CD8-positive, alpha-beta memory T cell (primary cell): ENCODE data around the gene PCP4L1. TPM values are rescaled to one million over a fixed set of nuclear protein-coding genes. Genes with fewer than 3 reads are reported as not detected.

Experiments
- CTCF ChIA-PET: fragments of 350-600 bp; sonication (Branson Sonifier 250); formaldehyde crosslinking; loops from one replicate; lab custom pipeline; 2021; ENCODE audit warnings: antibody characterized with exemption; lab: Charles Lee
- POLR2A ChIA-PET: fragments of 350-600 bp; sonication (Branson Sonifier 250); formaldehyde crosslinking; loops from one replicate; lab custom pipeline; 2021; ENCODE audit warnings: antibody characterized with exemption; lab: Charles Lee
- DNase-seq, 5 donors: peaks; one replicate each; pipeline versions ENCODE4 v3.0.0 to v3.0.0-alpha.2; 2020 to 2022; ENCODE audit warnings: mixed read lengths in 1 of 5
- H3K27ac ChIP-seq: one replicate; pipeline ENCODE4 v1.7.0; 2013; ENCODE audit warnings: low read depth, mild to moderate bottlenecking, low read length, moderate library complexity
- H3K27me3 ChIP-seq: 2 replicates; pipeline ENCODE4 v1.7.0; 2013; ENCODE audit warnings: low read length, mild to moderate bottlenecking; ENCODE audit not compliant: insufficient read depth, poor library complexity, severe bottlenecking
- H3K36me3 ChIP-seq: 2 replicates; pipeline ENCODE4 v1.7.0; 2013; ENCODE audit warnings: mild to moderate bottlenecking, low read length, moderate library complexity; ENCODE audit not compliant: insufficient read depth
- H3K4me1 ChIP-seq: 2 replicates; pipeline ENCODE4 v1.7.0; 2013; ENCODE audit warnings: mild to moderate bottlenecking, low read length, moderate library complexity; ENCODE audit not compliant: insufficient read depth
- H3K4me3 ChIP-seq: 2 replicates; pipeline ENCODE4 v1.7.0; 2013; ENCODE audit warnings: mild to moderate bottlenecking, low read length
- H3K9me3 ChIP-seq: 2 replicates; pipeline ENCODE4 v1.7.0; 2013; ENCODE audit warnings: mild to moderate bottlenecking, low read length
- H3K27ac Mint-ChIP-seq, 8 donors: one replicate each; pipeline ENCODE4 v1.8.0; 2020 to 2021; ENCODE audit warnings: mixed read lengths in 8 of 8, mild to moderate bottlenecking in 6 of 8, inconsistent platforms in 3 of 8, moderate library complexity in 3 of 8
- H3K27me3 Mint-ChIP-seq, 2 donors: one replicate each; pipeline ENCODE4 v1.8.0; 2020 to 2021; ENCODE audit warnings: mixed read lengths in 2 of 2, mild to moderate bottlenecking in 1 of 2, moderate library complexity in 1 of 2
- H3K36me3 Mint-ChIP-seq, 3 donors: one replicate each; pipeline ENCODE4 v1.8.0; 2020 to 2021; ENCODE audit warnings: mixed read lengths in 3 of 3, inconsistent platforms in 1 of 3, mild to moderate bottlenecking in 1 of 3
- H3K4me1 Mint-ChIP-seq, 3 donors: one replicate each; pipeline ENCODE4 v1.8.0; 2020 to 2021; ENCODE audit warnings: mixed read lengths in 3 of 3, inconsistent platforms in 1 of 3, mild to moderate bottlenecking in 1 of 3
- H3K4me3 Mint-ChIP-seq, 7 donors: one replicate each; pipeline ENCODE4 v1.8.0; 2020 to 2021; ENCODE audit warnings: mixed read lengths in 7 of 7, mild to moderate bottlenecking in 6 of 7, moderate library complexity in 4 of 7, inconsistent platforms in 2 of 7
- H3K9me3 Mint-ChIP-seq, 5 donors: one replicate each; pipeline ENCODE4 v1.8.0; 2020 to 2022; ENCODE audit warnings: mixed read lengths in 5 of 5, mild to moderate bottlenecking in 3 of 5, moderate library complexity in 2 of 5, inconsistent platforms in 1 of 5
- polyA plus RNA-seq: library from polyadenylated mRNA; unstranded; fragments of 300-500 nt; fragmentation: Illumina TruSeq; gene quantifications from one replicate; pipeline ENCODE4 v1.2.3, GENCODE V29; 2021
- total RNA-seq, 2 experiments: library from RNA; stranded (reverse); gene quantifications; one replicate each; pipeline ENCODE4 v1.2.3, GENCODE V29; 2021

The PCP4L1 gene
- total and polyA plus RNA-seq, 3 experiments from 2014 or later = not detected

DNA sequence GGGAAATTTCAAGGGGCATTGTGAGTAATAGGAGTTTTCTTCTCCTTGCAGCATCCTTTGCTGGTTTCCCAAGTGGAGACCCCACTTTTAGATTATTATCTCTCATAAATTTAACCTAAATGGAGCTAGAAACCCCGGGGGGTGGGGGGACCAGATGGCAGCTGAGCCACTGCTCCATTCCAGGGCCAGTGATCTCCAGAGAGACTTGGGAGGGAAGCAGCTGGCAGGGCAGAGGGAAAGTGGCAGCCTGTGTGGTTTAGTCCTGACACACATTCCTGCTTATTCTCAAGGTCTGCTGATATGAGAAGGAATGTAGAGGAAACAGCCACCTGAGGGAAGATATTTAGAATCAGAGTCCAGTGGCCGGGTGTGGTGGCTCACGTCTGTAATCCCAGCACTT is 16.3 kb downstream of the PCP4L1 start:
- DNase-seq = no peak
- peaks cover 0 to 5% (median 0%) of the 10 kb centered on the region in 3 donors for H3K36me3 Mint-ChIP-seq
- H3K27me3 ChIP-seq = peaks cover 3% of the 10 kb centered on the region
- H3K27me3 Mint-ChIP-seq = peaks cover 6 to 27% of the 10 kb centered on the region in 2 donors
- H3K4me1 Mint-ChIP-seq = no peaks in the 10 kb centered on the region
- ChIA-PET POLR2A (no interaction called here), CTCF (no interaction called here)
- H3K4me1 ChIP-seq = no peaks in the 10 kb centered on the region
- no peak overlapping the region for H3K4me3 Mint-ChIP-seq
- no peaks in the 10 kb centered on the region for H3K36me3 ChIP-seq
- no peaks in the 10 kb centered on the region for H3K9me3 ChIP-seq
- H3K27ac Mint-ChIP-seq = no peak overlapping the region
- no peaks in the 10 kb centered on the region for H3K9me3 Mint-ChIP-seq
- H3K27ac ChIP-seq = no peak overlapping the region
- no peak overlapping the region for H3K4me3 ChIP-seq

DNA sequence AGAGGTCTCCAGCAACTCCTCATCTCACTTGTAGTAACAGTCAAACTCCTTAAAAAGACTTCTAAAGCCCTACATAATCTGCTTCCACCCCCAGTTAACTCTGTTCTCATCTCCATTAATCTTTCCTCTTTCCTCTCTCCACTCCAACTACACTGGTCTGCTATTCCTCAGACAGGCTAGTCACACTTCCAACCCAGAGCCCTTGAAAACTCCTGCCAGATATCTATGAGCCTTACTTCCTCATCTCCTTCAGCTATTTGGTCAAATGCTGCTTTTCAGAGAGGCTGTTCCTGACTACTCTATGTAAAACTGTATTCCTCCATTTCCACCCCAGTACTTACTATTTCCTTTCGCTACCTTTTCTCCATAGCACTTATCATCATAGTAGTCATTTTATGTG is 24.4 kb downstream of the PCP4L1 start:
- no peak overlapping the region for H3K27ac ChIP-seq
- H3K27me3 ChIP-seq = no peaks in the 10 kb centered on the region
- Mint-ChIP-seq H3K4me1 (no peaks in the 10 kb centered on the region), H3K27ac (no peak overlapping the region), H3K36me3 (peaks cover 0 to 13% (median 7%) of the 10 kb centered on the region in 3 donors), H3K9me3 (no peaks in the 10 kb centered on the region), H3K4me3 (no peak overlapping the region), H3K27me3 (peaks cover 3 to 5% of the 10 kb centered on the region in 2 donors)
- no peaks in the 10 kb centered on the region for H3K9me3 ChIP-seq
- no peak for DNase-seq
- H3K4me1 ChIP-seq = no peaks in the 10 kb centered on the region
- CTCF ChIA-PET = interaction anchor here (1.2 kb wide), 1 partner anchor 8 kb away, joined by 7 read pairs; no protein-coding TSS in a partner anchor
- no peak overlapping the region for H3K4me3 ChIP-seq
- no peaks in the 10 kb centered on the region for H3K36me3 ChIP-seq
- POLR2A ChIA-PET = no interaction called here

- peak overlapping the region in 1 of 8 donors; percentile 36 for H3K27ac Mint-ChIP-seq
- CTCF ChIA-PET = no interaction called here
Observed at GRCh38 chr1:161285113-161285512, 26.6 kb downstream of the PCP4L1 start.

DNA sequence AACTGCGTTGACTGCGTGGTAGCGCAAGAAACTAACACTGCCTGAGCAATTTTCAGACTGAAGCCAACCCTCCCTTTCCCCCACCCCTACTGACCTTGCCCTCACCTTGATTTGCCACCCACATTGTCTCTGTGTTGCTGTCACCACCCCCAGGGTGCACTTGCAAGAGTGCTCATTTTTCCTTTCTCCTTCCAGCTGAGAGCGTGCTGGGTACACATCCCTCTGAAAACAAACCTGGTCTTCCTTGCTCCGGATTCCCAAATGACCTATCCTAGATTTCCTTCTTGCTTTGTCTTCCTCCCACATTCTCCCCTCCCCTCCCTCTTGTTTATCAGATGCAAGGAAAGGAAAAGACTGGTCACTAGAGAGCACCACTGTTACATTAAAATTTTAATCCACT is 27.0 kb downstream of the PCP4L1 start:
- H3K27ac ChIP-seq = no peak overlapping the region
- no peaks in the 10 kb centered on the region for H3K9me3 ChIP-seq
- H3K4me1 ChIP-seq = no peaks in the 10 kb centered on the region
- H3K27me3 Mint-ChIP-seq = peaks cover 0 to 3% of the 10 kb centered on the region in 2 donors
- no peak overlapping the region for H3K4me3 ChIP-seq
- no peaks in the 10 kb centered on the region for H3K9me3 Mint-ChIP-seq
- no peaks in the 10 kb centered on the region for H3K36me3 ChIP-seq
- peak overlapping the region in 1 of 8 donors; percentile 38 for H3K27ac Mint-ChIP-seq
- no peak for DNase-seq
- POLR2A ChIA-PET = interaction anchor here (0.7 kb wide), 1 partner anchor 180 kb away, joined by 4 read pairs; no protein-coding TSS in a partner anchor
- H3K27me3 ChIP-seq = no peaks in the 10 kb centered on the region
- peaks cover 0 to 7% (median 3%) of the 10 kb centered on the region in 3 donors for H3K36me3 Mint-ChIP-seq
- H3K4me1 Mint-ChIP-seq = no peaks in the 10 kb centered on the region
- H3K4me3 Mint-ChIP-seq = no peak overlapping the region
- CTCF ChIA-PET = no interaction called here

More at GRCh38 chr1:161285113-161285512, 26.6 kb downstream of the PCP4L1 start:
- no peak for DNase-seq
- Mint-ChIP-seq H3K9me3 (no peaks in the 10 kb centered on the region), H3K4me1 (no peaks in the 10 kb centered on the region), H3K27me3 (peaks cover 0 to 3% of the 10 kb centered on the region in 2 donors), H3K36me3 (peaks cover 0 to 7% (median 7%) of the 10 kb centered on the region in 3 donors), H3K4me3 (no peak overlapping the region)
- H3K27ac ChIP-seq = no peak overlapping the region
- H3K27me3 ChIP-seq = no peaks in the 10 kb centered on the region
- POLR2A ChIA-PET = interaction anchor here (0.7 kb wide), 1 partner anchor 180 kb away, joined by 4 read pairs; no protein-coding TSS in a partner anchor
- no peaks in the 10 kb centered on the region for H3K9me3 ChIP-seq
- no peaks in the 10 kb centered on the region for H3K36me3 ChIP-seq
- no peak overlapping the region for H3K4me3 ChIP-seq
- no peaks in the 10 kb centered on the region for H3K4me1 ChIP-seq

DNA sequence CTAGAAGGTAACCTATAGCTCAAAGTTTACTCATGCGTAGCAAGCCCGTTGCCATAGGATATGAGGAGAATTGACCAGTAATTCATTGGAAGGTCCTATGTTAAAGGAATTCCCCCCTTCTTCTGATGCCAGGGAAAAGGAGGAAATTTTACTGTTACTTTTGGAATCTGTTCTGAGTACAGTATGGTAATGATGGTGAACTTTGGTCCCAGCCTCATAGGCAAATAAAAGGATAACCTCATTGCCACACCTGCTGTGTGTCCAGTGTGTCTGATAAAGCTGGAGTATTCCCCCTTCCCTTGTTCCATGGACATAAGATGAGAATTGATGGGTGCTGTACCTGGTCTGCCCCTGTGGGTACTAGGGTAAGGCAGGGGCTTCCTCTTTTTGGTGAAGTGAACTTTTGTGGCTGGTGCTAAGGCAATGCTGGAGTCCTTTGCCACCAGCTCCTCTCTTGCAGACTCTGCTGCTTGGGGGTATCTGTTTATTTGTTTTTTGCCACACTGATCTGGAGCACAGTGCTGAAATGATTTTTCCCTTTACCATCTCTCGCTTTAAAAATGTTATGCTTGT is 29.0 kb downstream of the PCP4L1 start:
- Histone ChIP-seq H3K27ac (no peak overlapping the region), H3K27me3 (no peaks in the 10 kb centered on the region), H3K4me3 (no peak overlapping the region), H3K9me3 (no peaks in the 10 kb centered on the region), H3K4me1 (no peaks in the 10 kb centered on the region), H3K36me3 (no peaks in the 10 kb centered on the region)
- POLR2A ChIA-PET = interaction anchor here (0.6 kb wide), 1 partner anchor 29 kb away, joined by 5 read pairs; no protein-coding TSS in a partner anchor
- Mint-ChIP-seq H3K27me3 (peaks cover 0 to 4% of the 10 kb centered on the region in 2 donors), H3K36me3 (peaks cover 0 to 6% (median 3%) of the 10 kb centered on the region in 3 donors), H3K27ac (no peak overlapping the region), H3K4me3 (no peak overlapping the region), H3K4me1 (peaks cover 0 to 4% (median 0%) of the 10 kb centered on the region in 3 donors), H3K9me3 (no peaks in the 10 kb centered on the region)
- DNase-seq = no peak
- CTCF ChIA-PET = interaction anchor here (1.1 kb wide), 1 partner anchor 95 kb away, joined by 5 read pairs; no protein-coding TSS in a partner anchor

- no peaks in the 10 kb centered on the region for H3K36me3 ChIP-seq
- H3K9me3 ChIP-seq = no peaks in the 10 kb centered on the region
- peaks cover 0 to 4% of the 10 kb centered on the region in 2 donors for H3K27me3 Mint-ChIP-seq
- H3K27ac ChIP-seq = no peak overlapping the region
- no peak overlapping the region for H3K4me3 Mint-ChIP-seq
- peaks cover 0 to 4% (median 0%) of the 10 kb centered on the region in 3 donors for H3K4me1 Mint-ChIP-seq
- H3K27ac Mint-ChIP-seq = no peak overlapping the region
- H3K36me3 Mint-ChIP-seq = no peaks in the 10 kb centered on the region
- ChIA-PET CTCF (interaction anchor here (0.6 to 2.9 kb wide), 20 partner anchors 8 to 300 kb away, joined by 3 to 21 read pairs (median 4); partner anchors contain the start of genes SDHC and TOMM40L), POLR2A (interaction anchor here (1.1 kb wide), 1 partner anchor 16 kb away, joined by 5 read pairs; no protein-coding TSS in a partner anchor)
- H3K27me3 ChIP-seq = no peaks in the 10 kb centered on the region
- no peak for DNase-seq
- no peaks in the 10 kb centered on the region for H3K4me1 ChIP-seq
- no peaks in the 10 kb centered on the region for H3K9me3 Mint-ChIP-seq
- H3K4me3 ChIP-seq = no peak overlapping the region
Observed at GRCh38 chr1:161290779-161291178, 32.2 kb downstream of the PCP4L1 start.

DNA sequence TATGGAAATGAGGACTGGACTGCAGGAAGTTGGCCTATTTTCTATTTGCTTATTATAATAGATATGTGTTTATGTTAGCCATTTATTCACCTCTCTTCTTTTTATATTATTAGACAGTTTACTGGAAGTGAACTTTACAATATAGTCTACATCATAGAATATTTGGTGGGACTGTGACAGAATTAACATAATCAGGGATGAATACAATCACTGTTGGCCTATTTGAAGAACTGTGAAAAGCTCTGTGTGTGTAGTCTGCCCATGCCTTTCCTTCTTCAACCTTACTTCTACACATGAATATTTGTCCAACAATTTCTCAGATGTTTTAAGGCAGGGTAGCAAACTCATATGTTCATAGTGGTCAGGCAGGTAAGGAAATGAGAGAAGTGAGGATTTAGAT is 38.9 kb downstream of the PCP4L1 start:
- Mint-ChIP-seq H3K9me3 (no peaks in the 10 kb centered on the region), H3K36me3 (peaks cover 0 to 5% (median 0%) of the 10 kb centered on the region in 3 donors), H3K4me3 (no peak overlapping the region), H3K27ac (no peak overlapping the region), H3K4me1 (peaks cover 0 to 6% (median 4%) of the 10 kb centered on the region in 3 donors), H3K27me3 (no peaks in the 10 kb centered on the region)
- no peaks in the 10 kb centered on the region for H3K9me3 ChIP-seq
- H3K4me1 ChIP-seq = no peaks in the 10 kb centered on the region
- H3K27ac ChIP-seq = no peak overlapping the region
- POLR2A ChIA-PET = no interaction called here
- no peak overlapping the region for H3K4me3 ChIP-seq
- no peaks in the 10 kb centered on the region for H3K27me3 ChIP-seq
- CTCF ChIA-PET = no interaction called here
- no peaks in the 10 kb centered on the region for H3K36me3 ChIP-seq
- no peak for DNase-seq

GRCh38 chr1:161298116-161298515 is 39.6 kb downstream of the PCP4L1 start:
- no peaks in the 10 kb centered on the region for H3K4me1 ChIP-seq
- CTCF ChIA-PET = no interaction called here
- Mint-ChIP-seq H3K9me3 (no peaks in the 10 kb centered on the region), H3K4me3 (no peak overlapping the region), H3K36me3 (peaks cover 0 to 9% (median 0%) of the 10 kb centered on the region in 3 donors), H3K4me1 (peaks cover 0 to 11% (median 11%) of the 10 kb centered on the region in 3 donors), H3K27me3 (no peaks in the 10 kb centered on the region), H3K27ac (peak overlapping the region in 1 of 8 donors; percentile 74)
- no peak overlapping the region for H3K4me3 ChIP-seq
- H3K27ac ChIP-seq = no peak overlapping the region
- POLR2A ChIA-PET = no interaction called here
- no peaks in the 10 kb centered on the region for H3K9me3 ChIP-seq
- DNase-seq = no peak
- H3K36me3 ChIP-seq = no peaks in the 10 kb centered on the region
- no peaks in the 10 kb centered on the region for H3K27me3 ChIP-seq
